GM12878 (cell line): ENCODE data around the gene FASN. TPM values are rescaled to one million over a fixed set of nuclear protein-coding genes. Genes with fewer than 3 reads are reported as not detected.

Experiments used
- ATAC-seq: fragments of 200-7000 bp; cut with Tn5 transposase; 3 replicates; pipeline ENCODE4 v1.9.1; 2020; ENCODE audit warnings: mild to moderate bottlenecking, moderate library complexity
- BruUV-seq: library from RNA; stranded (reverse); fragments of 400-500 nt; replicated peaks from 2 replicates; lab custom pipeline; 2021; lab: Mats Ljungman, UMichigan
- CTCF ChIA-PET: fragments of 300-600 bp; sonication (Branson Sonifier 250); formaldehyde crosslinking; extraction: SDS; loops from one replicate; lab custom pipeline; 2021; ENCODE audit warnings: inconsistent platforms; lab: Yijun Ruan, JAX
- POLR2A ChIA-PET: fragments of 350-600 bp; formaldehyde crosslinking; extraction: SDS; loops from one replicate; lab custom pipeline; 2021; ENCODE audit warnings: inconsistent platforms; lab: Charles Lee
- RAD21 ChIA-PET: fragments of 300-600 bp; sonication (Branson Sonifier 250); formaldehyde crosslinking; loops from one replicate; lab custom pipeline; 2023; ENCODE audit warnings: antibody characterized with exemption; ENCODE audit not compliant: unreplicated experiment; lab: Charles Lee
- SMC1A ChIA-PET: fragments of 300-600 bp; sonication (Branson Sonifier 250); formaldehyde crosslinking; loops from one replicate; lab custom pipeline; 2023; ENCODE audit not compliant: unreplicated experiment, uncharacterized antibody; lab: Charles Lee
- DNase-seq: peaks from one replicate; pipeline ENCODE4 v3.0.0-alpha.2; 2011; ENCODE audit warnings: low read depth, low spot score
- FAIRE-seq: peaks from 3 replicates; lab custom pipeline; 2011; peaks lifted over from hg19 to GRCh38; lab: Jason Lieb, UNC
- H2AFZ ChIP-seq: 2 replicates; pipeline ENCODE4 v1.6.0; 2011; ENCODE audit warnings: low read depth, low read length, control low read depth; ENCODE audit not compliant: control insufficient read depth
- H3K27ac ChIP-seq: 2 replicates; pipeline ENCODE4 v1.5.1; 2011; ENCODE audit warnings: control low read depth; ENCODE audit not compliant: control insufficient read depth, insufficient read depth
- H3K27me3 ChIP-seq, 2 experiments: replicated peaks in 1 of 2; 2 replicates each; pipeline versions ENCODE4 v1.6.0 to v1.6.1; 2011; ENCODE audit warnings: low read length in 1 of 2; ENCODE audit not compliant: control insufficient read depth in 2 of 2, insufficient read depth in 2 of 2
- H3K36me3 ChIP-seq, 2 experiments: 2 replicates each; pipeline ENCODE4 v1.5.1; 2011; ENCODE audit warnings: low read length in 1 of 2; ENCODE audit not compliant: control insufficient read depth in 2 of 2, insufficient read depth in 2 of 2
- H3K4me1 ChIP-seq: 2 replicates; pipeline ENCODE4 v1.6.1; 2011; ENCODE audit warnings: mild to moderate bottlenecking, low read length, moderate library complexity, mixed read lengths; ENCODE audit not compliant: control insufficient read depth, insufficient read depth
- H3K4me2 ChIP-seq: 2 replicates; pipeline ENCODE4 v1.6.0; 2011; ENCODE audit warnings: control low read depth; ENCODE audit not compliant: control insufficient read depth, insufficient read depth
- H3K4me3 ChIP-seq: fragments of 200-600 bp; sonication (generic); 2 replicates; pipeline ENCODE4 v1.5.1; 2016
- H3K79me2 ChIP-seq: 2 replicates; pipeline ENCODE4 v1.6.0; 2011; ENCODE audit warnings: low read length; ENCODE audit not compliant: control insufficient read depth, insufficient read depth
- H3K9ac ChIP-seq: 2 replicates; pipeline ENCODE4 v1.8.0; 2011; ENCODE audit warnings: low read length, control low read depth, mixed read lengths; ENCODE audit not compliant: control insufficient read depth, insufficient read depth
- H3K9me3 ChIP-seq: replicated peaks from 3 replicates; pipeline ENCODE4 v1.5.1; 2011; ENCODE audit warnings: mild to moderate bottlenecking, low read length; ENCODE audit not compliant: control insufficient read depth, insufficient read depth
- H4K20me1 ChIP-seq: 2 replicates; pipeline ENCODE4 v1.6.0; 2011; ENCODE audit not compliant: control insufficient read depth, insufficient read depth
- BCL11A ChIP-seq: IDR thresholded peaks from 2 replicates; pipeline ENCODE4 v1.6.1; 2011; ENCODE audit warnings: low read depth, low read length
- CHD4 ChIP-seq: fragments of 200-600 bp; sonication (generic); IDR thresholded peaks from 2 replicates; pipeline ENCODE4 v1.6.1; 2016; ENCODE audit warnings: mild to moderate bottlenecking
- CREB1 ChIP-seq: IDR thresholded peaks from 2 replicates; pipeline ENCODE4 v1.6.1; 2012; ENCODE audit warnings: low read depth, mild to moderate bottlenecking, inconsistent platforms
- E4F1 ChIP-seq: fragments of 450-650 bp; IDR thresholded peaks from 2 replicates; pipeline ENCODE4 v1.6.1; 2018; ENCODE audit warnings: borderline replicate concordance, mild to moderate bottlenecking; ENCODE audit not compliant: partially characterized antibody
- HDAC6 ChIP-seq: fragments of 200-600 bp; sonication (generic); IDR thresholded peaks from one replicate; pipeline ENCODE4 v1.8.0; 2017; ENCODE audit warnings: antibody characterized with exemption; ENCODE audit not compliant: unreplicated experiment
- NKRF ChIP-seq: fragments of 450-650 bp; conservative IDR thresholded peaks from 2 replicates; pipeline ENCODE4 v1.6.1; 2017; ENCODE audit warnings: mild to moderate bottlenecking, moderate library complexity
- POU2F2 ChIP-seq: IDR thresholded peaks from 3 replicates; pipeline ENCODE4 v1.6.1; 2011; ENCODE audit warnings: low read depth, mild to moderate bottlenecking, low read length, borderline replicate concordance
- RFX5 ChIP-seq: IDR thresholded peaks from 2 replicates; pipeline ENCODE4 v1.6.1; 2011; ENCODE audit warnings: low read depth, low read length, improper control_type of control experiment
- SMC3 ChIP-seq: IDR thresholded peaks from 2 replicates; pipeline ENCODE4 v1.6.1; 2011; ENCODE audit warnings: low read length, improper control_type of control experiment, borderline replicate concordance
- SREBF1 ChIP-seq: IDR thresholded peaks from 2 replicates; pipeline ENCODE4 v1.6.1; 2012; ENCODE audit warnings: mild to moderate bottlenecking, low read length
- SUZ12 ChIP-seq: fragments of 200-600 bp; sonication (generic); IDR thresholded peaks from one replicate; pipeline ENCODE4 v1.6.1; 2018; ENCODE audit warnings: antibody characterized with exemption, mild to moderate bottlenecking; ENCODE audit not compliant: unreplicated experiment
- TBL1XR1 ChIP-seq: IDR thresholded peaks from 2 replicates; pipeline ENCODE4 v1.6.1; 2012; ENCODE audit warnings: low read depth, low read length, improper control_type of control experiment
- WGBS: methylation state at CpG from one replicate; pipeline ENCODE4 v1.1.6; 2016; ENCODE audit warnings: low lambda C conversion rate; ENCODE audit not compliant: insufficient replicate concordance, insufficient coverage; ENCODE audit errors: missing lambda C conversion rate; 5-methylcytosine and 5-hydroxymethylcytosine counted together
- in situ Hi-C: fragments of 300-500 bp; cut with MboI; formaldehyde crosslinking; loops from 9 replicates; pipeline ENCODE4 v1.14.3; 2018; ENCODE audit warnings: mixed read lengths
- intact Hi-C: fragments of 100-400 bp; cut with micrococcal nuclease; formaldehyde crosslinking; loops from one replicate; pipeline ENCODE4 v1.14.2; 2022; ENCODE audit not compliant: unreplicated experiment
- polyA plus RNA-seq, 11 experiments: library from polyadenylated mRNA; depleted of rRNA in 4 of 11; unstranded in 6 of 11; stranded (reverse) in 5 of 11; fragments of >200 nt; fragmentation: Nextera tagmentation in 4 of 11; fragmentation: Illumina TruSeq in 1 of 11; extraction: Ambion mirVana in 4 of 11; extraction: Trizol in 1 of 11; gene quantifications; 1 replicate in 1 of 11; 2 replicates in 10 of 11; pipeline versions ENCODE4 v1.2.1 to v1.2.3, GENCODE V29; 2011 to 2016; ENCODE audit warnings: inconsistent platforms in 2 of 11, missing spikeins in 2 of 11, low read depth in 1 of 11
- total RNA-seq, 4 experiments: library from RNA; depleted of rRNA in 3 of 4; stranded (reverse); fragments of >200 nt in 3 of 4; fragmentation: Illumina TruSeq in 1 of 4; extraction: Trizol in 1 of 4; gene quantifications; 2 replicates each; pipeline versions ENCODE4 v1.2.1 to v1.2.3, GENCODE V29; 2013 to 2021

The FASN gene
- total and polyA plus RNA-seq, 10 of the 15 experiments (the other 5 are each of a cell fraction or from before 2014, with no cell fraction given), result 0.19 to 333 (median 30.4) TPM

GRCh38 chr17:82113422-82113821 lies 15.4 kb upstream of the FASN start:
- 69% methylated on average over 9 of the region's 9 CpGs for WGBS
- Histone ChIP-seq H3K36me3 (no peaks in the 10 kb centered on the region), H4K20me1 (no peaks in the 10 kb centered on the region), H3K9ac (no peak overlapping the region), H2AFZ (no peak overlapping the region), H3K4me3 (no peak overlapping the region), H3K27ac (no peak overlapping the region), H3K79me2 (no peaks in the 10 kb centered on the region), H3K9me3 (no peaks in the 10 kb centered on the region), H3K4me1 (no peaks in the 10 kb centered on the region), H3K4me2 (no peak overlapping the region), H3K27me3 (no peaks in the 10 kb centered on the region)
- DNase-seq, result no peak
- CTCF ChIA-PET, result no interaction called here
- in situ Hi-C loops, result no loop called here
- BruUV-seq, result no TSS peak
- POLR2A ChIA-PET, result no interaction called here
- RAD21 ChIA-PET, result no interaction called here
- no peak for TF ChIP-seq BCL11A
- no peak for TF ChIP-seq TBL1XR1
- TF ChIP-seq CREB1, result no peak
- TF ChIP-seq SMC3, result no peak
- TF ChIP-seq NKRF, result no peak
- no peak for TF ChIP-seq E4F1
- TF ChIP-seq SREBF1, result no peak
- TF ChIP-seq CHD4, result no peak
- no peak for TF ChIP-seq POU2F2
- no peak for TF ChIP-seq RFX5
- TF ChIP-seq HDAC6, result no peak
- no peak for TF ChIP-seq SUZ12
- no peak for ATAC-seq
- no peak for FAIRE-seq
- intact Hi-C loops, result no loop called here
- SMC1A ChIA-PET, result no interaction called here
